ENCODE results near the gene BDKRB2. TPM values are rescaled to one million over a fixed set of nuclear protein-coding genes. Genes with fewer than 3 reads are reported as not detected.
"Not testable (repeated sequence)": the region's sequence is repeated elsewhere in the genome, so short reads cannot be mapped to it uniquely, and the experiment has no call there.

BDKRB2 gene
- total RNA-seq, 2 experiments from 2014 or later = not detected

- H3K36me3 Mint-ChIP-seq (ENCODE audit: low read depth) = no peaks in the 10 kb centered on the region
- H3K4me3 Mint-ChIP-seq = no peak overlapping the region
- intact Hi-C loops (cut with DNase I, micrococcal nuclease) = no loop called here
- ChIA-PET CTCF (no interaction called here), POLR2A (no interaction called here)
- no peaks in the 10 kb centered on the region for H3K9me3 Mint-ChIP-seq (ENCODE audit: low read depth)
- no peak for DNase-seq
- H3K27me3 Mint-ChIP-seq = no peaks in the 10 kb centered on the region
- no peak overlapping the region for H3K27ac Mint-ChIP-seq
- H3K4me1 Mint-ChIP-seq = no peaks in the 10 kb centered on the region
- ATAC-seq = no peak
These were observed 30.8 kb downstream of the BDKRB2 start for GRCh38 chr14:96235426-96235825.

DNA sequence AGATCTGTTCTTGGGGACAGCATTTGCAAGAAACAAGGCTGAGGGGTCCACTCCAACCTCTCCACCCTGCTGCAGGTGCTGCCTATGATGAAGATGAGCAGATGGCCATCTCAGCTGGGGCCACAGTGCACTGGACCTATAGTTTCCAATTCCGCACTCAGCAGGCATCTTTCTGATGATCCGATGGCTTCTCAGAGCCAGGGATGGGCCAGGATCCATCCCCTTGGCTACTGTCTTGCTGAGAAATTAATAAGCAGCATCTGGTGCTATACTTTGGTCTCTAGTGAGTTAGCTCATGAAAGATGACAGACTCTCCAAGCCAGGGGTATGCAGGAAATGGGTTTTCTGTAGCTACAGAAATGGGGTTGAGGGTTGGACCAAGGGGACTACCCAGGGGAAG is 33.0 kb downstream of the BDKRB2 start:
- POLR2A ChIA-PET = no interaction called here

DNA sequence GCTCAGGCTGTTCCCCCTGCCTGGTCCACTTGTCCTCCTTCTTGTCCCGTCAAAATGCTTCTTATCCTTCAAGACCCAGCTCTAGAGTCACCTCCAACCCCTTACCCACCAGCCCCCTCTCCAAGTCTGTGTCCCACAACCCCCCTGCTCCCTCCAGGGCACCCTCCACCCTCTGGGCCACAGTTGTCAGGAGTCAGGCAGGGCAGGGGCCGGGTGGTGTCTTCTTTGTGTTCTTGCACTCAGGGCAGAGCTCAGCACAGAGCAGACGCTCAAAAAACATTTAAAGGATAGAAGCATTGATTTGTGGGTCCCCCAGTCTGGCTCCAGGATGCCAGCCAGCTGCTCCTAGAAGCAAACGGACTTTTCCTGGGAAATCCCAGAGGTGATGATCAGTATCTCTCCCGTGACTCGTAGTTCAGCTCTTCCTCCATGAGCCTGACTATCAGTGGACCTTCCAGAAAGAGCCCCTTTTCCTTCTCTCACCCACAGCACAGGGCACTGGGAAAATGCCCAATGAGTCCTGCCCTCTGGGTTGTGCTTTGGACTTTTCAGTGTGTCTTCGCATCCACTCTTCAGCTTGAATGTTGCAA is 34.1 kb downstream of the BDKRB2 start:
- H3K4me3 Mint-ChIP-seq = no peak overlapping the region
- POLR2A ChIA-PET = no interaction called here
- CTCF ChIA-PET = no interaction called here
- H3K4me1 Mint-ChIP-seq = no peaks in the 10 kb centered on the region
- ATAC-seq (no peak), DNase-seq (no peak)
- intact Hi-C loops (cut with DNase I, micrococcal nuclease) = no loop called here
- H3K27ac Mint-ChIP-seq = no peak overlapping the region
- H3K9me3 Mint-ChIP-seq (ENCODE audit: low read depth) = no peaks in the 10 kb centered on the region
- H3K36me3 Mint-ChIP-seq (ENCODE audit: low read depth) = no peaks in the 10 kb centered on the region
- peaks cover 3% of the 10 kb centered on the region for H3K27me3 Mint-ChIP-seq

More for the DNA sequence above, 33.0 kb downstream of the BDKRB2 start:
- ATAC-seq (no peak), DNase-seq (no peak)
- Mint-ChIP-seq H3K27me3 (peaks cover 3% of the 10 kb centered on the region), H3K9me3 (ENCODE audit: low read depth) (no peaks in the 10 kb centered on the region), H3K4me1 (no peaks in the 10 kb centered on the region), H3K27ac (no peak overlapping the region), H3K36me3 (ENCODE audit: low read depth) (no peaks in the 10 kb centered on the region), H3K4me3 (no peak overlapping the region)
- CTCF ChIA-PET = no interaction called here
- intact Hi-C loops (cut with DNase I, micrococcal nuclease) = no loop called here

DNA sequence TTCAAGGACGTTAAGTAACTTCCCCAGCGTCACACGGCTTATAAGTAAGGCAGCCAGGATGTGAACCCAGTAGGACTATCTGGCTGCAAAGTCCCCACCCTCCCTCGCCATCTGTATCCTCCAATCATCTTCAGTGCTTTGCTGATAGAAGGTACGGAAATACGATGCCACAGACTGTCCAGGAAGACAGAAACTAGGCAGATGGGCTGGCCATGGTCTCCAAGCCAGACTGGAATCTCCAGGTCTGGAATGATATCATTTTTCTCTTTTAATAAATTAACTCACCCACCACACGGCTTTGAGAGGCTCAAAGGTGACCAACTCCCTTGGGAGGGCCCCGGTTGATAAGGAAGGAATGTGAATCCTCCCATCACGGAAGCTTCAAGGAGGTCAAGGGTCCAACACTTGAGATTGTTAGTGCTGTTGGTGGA is 35.1 kb downstream of the BDKRB2 start:
- POLR2A ChIA-PET = no interaction called here
- no peak overlapping the region for H3K27ac Mint-ChIP-seq
- H3K4me1 Mint-ChIP-seq = no peaks in the 10 kb centered on the region
- DNase-seq (no peak), ATAC-seq (no peak)
- CTCF ChIA-PET = no interaction called here
- H3K36me3 Mint-ChIP-seq (ENCODE audit: low read depth) = no peaks in the 10 kb centered on the region
- intact Hi-C loops (cut with DNase I, micrococcal nuclease) = no loop called here
- H3K9me3 Mint-ChIP-seq (ENCODE audit: low read depth) = no peaks in the 10 kb centered on the region
- H3K4me3 Mint-ChIP-seq = no peak overlapping the region
- peaks cover 3% of the 10 kb centered on the region for H3K27me3 Mint-ChIP-seq

DNA sequence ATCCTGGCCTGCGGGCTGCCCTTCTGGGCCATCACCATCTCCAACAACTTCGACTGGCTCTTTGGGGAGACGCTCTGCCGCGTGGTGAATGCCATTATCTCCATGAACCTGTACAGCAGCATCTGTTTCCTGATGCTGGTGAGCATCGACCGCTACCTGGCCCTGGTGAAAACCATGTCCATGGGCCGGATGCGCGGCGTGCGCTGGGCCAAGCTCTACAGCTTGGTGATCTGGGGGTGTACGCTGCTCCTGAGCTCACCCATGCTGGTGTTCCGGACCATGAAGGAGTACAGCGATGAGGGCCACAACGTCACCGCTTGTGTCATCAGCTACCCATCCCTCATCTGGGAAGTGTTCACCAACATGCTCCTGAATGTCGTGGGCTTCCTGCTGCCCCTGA is 36.0 kb downstream of the BDKRB2 start:
- DNase-seq (no peak), ATAC-seq (no peak)
- H3K27me3 Mint-ChIP-seq = peaks cover 3% of the 10 kb centered on the region
- POLR2A ChIA-PET = no interaction called here
- H3K9me3 Mint-ChIP-seq (ENCODE audit: low read depth) = no peaks in the 10 kb centered on the region
- no peak overlapping the region for H3K4me3 Mint-ChIP-seq
- intact Hi-C loops (cut with DNase I, micrococcal nuclease) = no loop called here
- H3K4me1 Mint-ChIP-seq = no peaks in the 10 kb centered on the region
- H3K36me3 Mint-ChIP-seq (ENCODE audit: low read depth) = no peaks in the 10 kb centered on the region
- H3K27ac Mint-ChIP-seq = no peak overlapping the region
- CTCF ChIA-PET = no interaction called here

DNA sequence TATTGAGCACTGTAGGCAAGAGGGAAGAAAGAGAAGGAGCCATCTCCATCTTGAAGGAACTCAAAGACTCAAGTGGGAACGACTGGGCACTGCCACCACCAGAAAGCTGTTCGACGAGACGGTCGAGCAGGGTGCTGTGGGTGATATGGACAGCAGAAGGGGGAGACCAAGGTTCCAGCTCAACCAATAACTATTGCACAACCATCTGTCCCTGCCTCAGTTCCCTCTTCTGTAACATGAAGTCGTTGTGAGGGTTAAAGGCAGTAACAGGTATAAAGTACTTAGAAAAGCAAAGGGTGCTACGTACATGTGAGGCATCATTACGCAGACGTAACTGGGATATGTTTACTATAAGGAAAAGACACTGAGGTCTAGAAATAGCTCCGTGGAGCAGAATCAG is 37.5 kb downstream of the BDKRB2 start:
- no peaks in the 10 kb centered on the region for H3K4me1 Mint-ChIP-seq
- DNase-seq (no peak), ATAC-seq (no peak)
- ChIA-PET CTCF (interaction anchor here (2.1 kb wide), 1 partner anchor 141 kb away, joined by 8 read pairs; no protein-coding TSS in a partner anchor), POLR2A (no interaction called here)
- no peak overlapping the region for H3K27ac Mint-ChIP-seq
- peaks cover 3% of the 10 kb centered on the region for H3K27me3 Mint-ChIP-seq
- H3K4me3 Mint-ChIP-seq = no peak overlapping the region
- H3K9me3 Mint-ChIP-seq (ENCODE audit: low read depth) = no peaks in the 10 kb centered on the region
- no peaks in the 10 kb centered on the region for H3K36me3 Mint-ChIP-seq (ENCODE audit: low read depth)
- intact Hi-C loops (cut with DNase I, micrococcal nuclease) = no loop called here

DNA sequence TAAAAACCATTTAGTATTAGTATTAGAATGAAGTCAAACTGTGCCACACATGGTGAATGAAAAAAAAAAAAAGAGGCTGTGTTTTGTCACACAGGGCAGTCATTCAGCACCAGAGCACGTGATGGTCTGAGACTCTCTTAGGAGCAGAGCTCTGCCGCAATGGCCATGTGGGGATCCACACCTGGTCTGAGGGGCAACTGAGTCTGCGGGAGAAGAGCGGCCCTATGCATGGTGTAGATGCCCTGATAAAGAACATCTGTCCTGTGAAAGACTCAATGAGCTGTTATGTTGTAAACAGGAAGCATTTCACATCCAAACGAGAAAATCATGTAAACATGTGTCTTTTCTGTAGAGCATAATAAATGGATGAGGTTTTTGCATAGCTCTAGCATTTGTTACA is 39.1 kb downstream of the BDKRB2 start:
- H3K9me3 Mint-ChIP-seq (ENCODE audit: low read depth) = no peaks in the 10 kb centered on the region
- H3K27me3 Mint-ChIP-seq = peaks cover 3% of the 10 kb centered on the region
- ChIA-PET CTCF (interaction anchor here (0.7 to 2.1 kb wide), 2 partner anchors 12 to 143 kb away, joined by 4 to 8 read pairs; partner anchors contain the start of gene BDKRB1), POLR2A (interaction anchor here (0.6 kb wide), 1 partner anchor 16 kb away, joined by 3 read pairs; no protein-coding TSS in a partner anchor)
- ATAC-seq (no peak), DNase-seq (no peak)
- intact Hi-C loops (cut with DNase I, micrococcal nuclease) = no loop called here
- H3K27ac Mint-ChIP-seq = no peak overlapping the region
- no peak overlapping the region for H3K4me3 Mint-ChIP-seq
- no peaks in the 10 kb centered on the region for H3K36me3 Mint-ChIP-seq (ENCODE audit: low read depth)
- H3K4me1 Mint-ChIP-seq = no peaks in the 10 kb centered on the region

DNA sequence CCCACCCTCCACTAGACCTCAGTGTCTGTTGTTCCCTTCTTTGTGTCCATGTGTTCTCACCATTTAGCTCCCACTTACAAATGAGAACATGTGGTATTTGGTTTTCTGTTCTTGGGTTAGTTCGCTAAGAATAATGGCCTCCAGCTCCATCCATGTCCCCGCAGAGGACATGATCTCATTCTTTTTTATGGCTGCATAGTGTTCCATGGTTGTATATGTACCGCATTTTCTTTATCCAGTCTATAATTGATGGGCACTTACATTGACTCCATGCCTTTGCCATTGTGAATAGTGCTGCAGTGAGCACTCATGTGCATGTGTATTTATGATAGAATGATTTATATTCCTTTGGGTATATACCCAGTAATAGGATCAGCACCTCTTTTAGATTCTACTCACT is 40.4 kb downstream of the BDKRB2 start:
- H3K4me1 Mint-ChIP-seq; H3K27ac Mint-ChIP-seq; H3K4me3 Mint-ChIP-seq; H3K9me3 Mint-ChIP-seq (ENCODE audit: low read depth); ATAC-seq; H3K27me3 Mint-ChIP-seq; H3K36me3 Mint-ChIP-seq (ENCODE audit: low read depth); DNase-seq; POLR2A ChIA-PET; intact Hi-C loops (cut with DNase I, micrococcal nuclease): not testable (repeated sequence)
- CTCF ChIA-PET = interaction anchor here (0.9 kb wide), 1 partner anchor 146 kb away, joined by 3 read pairs; no protein-coding TSS in a partner anchor

- ChIA-PET POLR2A (no interaction called here), CTCF (interaction anchor here (0.5 to 0.9 kb wide), 4 partner anchors 15 to 820 kb away, joined by 3 to 4 read pairs (median 3); no protein-coding TSS in a partner anchor)
- H3K27me3 Mint-ChIP-seq = peaks cover 3% of the 10 kb centered on the region
- no peak overlapping the region for H3K4me3 Mint-ChIP-seq
- no peaks in the 10 kb centered on the region for H3K9me3 Mint-ChIP-seq (ENCODE audit: low read depth)
- no peak overlapping the region for H3K27ac Mint-ChIP-seq
- DNase-seq (no peak), ATAC-seq (no peak)
- intact Hi-C loops (cut with DNase I, micrococcal nuclease) = no loop called here
- no peaks in the 10 kb centered on the region for H3K4me1 Mint-ChIP-seq
- H3K36me3 Mint-ChIP-seq (ENCODE audit: low read depth) = no peaks in the 10 kb centered on the region
These were observed 41.3 kb downstream of the BDKRB2 start for GRCh38 chr14:96245710-96246538.

- H3K27me3 Mint-ChIP-seq = peaks cover 3% of the 10 kb centered on the region
- POLR2A ChIA-PET = no interaction called here
- H3K9me3 Mint-ChIP-seq (ENCODE audit: low read depth) = no peaks in the 10 kb centered on the region
- H3K4me1 Mint-ChIP-seq = no peaks in the 10 kb centered on the region
- no peaks in the 10 kb centered on the region for H3K36me3 Mint-ChIP-seq (ENCODE audit: low read depth)
- DNase-seq (no peak), ATAC-seq (no peak)
- intact Hi-C loops (cut with DNase I, micrococcal nuclease) = no loop called here
- no peak overlapping the region for H3K4me3 Mint-ChIP-seq
- no peak overlapping the region for H3K27ac Mint-ChIP-seq
- CTCF ChIA-PET = interaction anchor here (0.7 kb wide), 2 partner anchors 328 to 821 kb away, joined by 3 to 4 read pairs; no protein-coding TSS in a partner anchor
These were observed 41.9 kb downstream of the BDKRB2 start for GRCh38 chr14:96246539-96246847.

DNA sequence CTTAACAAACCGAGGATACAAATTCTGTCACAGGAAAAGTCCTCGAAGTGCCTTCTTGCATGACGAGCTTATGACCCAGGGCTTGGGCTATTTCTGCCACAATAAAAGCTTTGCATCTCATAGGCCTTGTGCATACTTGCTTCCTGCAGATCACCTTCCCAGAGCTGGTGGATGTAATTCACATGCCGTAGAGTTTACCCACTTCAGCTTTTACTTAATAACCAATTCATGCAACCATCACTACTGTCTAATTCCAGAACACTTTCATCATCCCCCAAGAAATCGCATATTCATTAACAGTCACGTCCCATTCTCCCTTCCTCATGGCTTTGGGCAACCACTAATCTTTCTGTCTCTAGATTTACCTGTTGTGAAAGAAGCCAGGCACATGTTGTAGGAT is 42.4 kb downstream of the BDKRB2 start:
- Mint-ChIP-seq H3K4me1 (no peaks in the 10 kb centered on the region), H3K27ac (no peak overlapping the region), H3K27me3 (peaks cover 3% of the 10 kb centered on the region), H3K36me3 (ENCODE audit: low read depth) (no peaks in the 10 kb centered on the region), H3K9me3 (ENCODE audit: low read depth) (no peaks in the 10 kb centered on the region), H3K4me3 (no peak overlapping the region)
- ATAC-seq (no peak), DNase-seq (no peak)
- POLR2A ChIA-PET = interaction anchor here (0.7 kb wide), 1 partner anchor 30 kb away, joined by 3 read pairs; no protein-coding TSS in a partner anchor
- intact Hi-C loops (cut with DNase I, micrococcal nuclease) = no loop called here
- CTCF ChIA-PET = no interaction called here

DNA sequence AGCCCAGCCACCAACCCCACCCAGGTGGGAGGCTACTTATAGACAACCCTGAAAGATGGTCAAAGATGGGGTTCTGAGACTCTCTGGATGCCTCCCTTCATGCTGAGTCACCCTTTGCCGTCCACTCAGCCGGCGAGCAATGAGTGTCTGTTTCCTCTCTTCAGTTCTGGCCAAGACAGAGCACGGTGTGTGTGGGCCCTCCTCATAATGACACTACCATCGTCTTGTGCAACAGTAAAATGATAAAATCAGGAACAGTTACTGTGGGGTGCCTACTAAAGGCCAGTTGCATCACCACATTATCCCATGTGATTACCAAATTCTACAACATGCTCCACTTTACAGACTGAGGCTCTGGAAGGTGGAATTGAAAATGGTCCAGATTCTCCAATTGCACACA is 44.4 kb downstream of the BDKRB2 start:
- H3K27ac Mint-ChIP-seq = no peak overlapping the region
- POLR2A ChIA-PET = no interaction called here
- no peak for DNase-seq
- H3K9me3 Mint-ChIP-seq (ENCODE audit: low read depth) = no peaks in the 10 kb centered on the region
- no peak overlapping the region for H3K4me3 Mint-ChIP-seq
- intact Hi-C loops (cut with DNase I, micrococcal nuclease) = no loop called here
- ATAC-seq = no peak
- no peaks in the 10 kb centered on the region for H3K4me1 Mint-ChIP-seq
- no peaks in the 10 kb centered on the region for H3K36me3 Mint-ChIP-seq (ENCODE audit: low read depth)
- H3K27me3 Mint-ChIP-seq = peaks cover 6% of the 10 kb centered on the region
- CTCF ChIA-PET = interaction anchor here (0.7 kb wide), 1 partner anchor 110 kb away, joined by 3 read pairs; no protein-coding TSS in a partner anchor
